GM23248 (cell line): Measurements from ENCODE around the gene CHORDC1.

ENCODE experiments used
- EZH2 ChIP-seq: fragments of 200-600 bp; sonication (generic); IDR thresholded peaks from 2 replicates; pipeline ENCODE4 v1.6.1; 2018; ENCODE audit warnings: antibody characterized with exemption, mild to moderate bottlenecking; ENCODE audit not compliant: insufficient read depth, poor library complexity, severe bottlenecking
- EZH2phosphoT487 ChIP-seq: fragments of 200-600 bp; sonication (generic); IDR thresholded peaks from 2 replicates; pipeline ENCODE4 v1.6.1; 2018; ENCODE audit warnings: antibody characterized with exemption, moderate library complexity, mild to moderate bottlenecking, low read depth; ENCODE audit not compliant: insufficient read depth

DNA sequence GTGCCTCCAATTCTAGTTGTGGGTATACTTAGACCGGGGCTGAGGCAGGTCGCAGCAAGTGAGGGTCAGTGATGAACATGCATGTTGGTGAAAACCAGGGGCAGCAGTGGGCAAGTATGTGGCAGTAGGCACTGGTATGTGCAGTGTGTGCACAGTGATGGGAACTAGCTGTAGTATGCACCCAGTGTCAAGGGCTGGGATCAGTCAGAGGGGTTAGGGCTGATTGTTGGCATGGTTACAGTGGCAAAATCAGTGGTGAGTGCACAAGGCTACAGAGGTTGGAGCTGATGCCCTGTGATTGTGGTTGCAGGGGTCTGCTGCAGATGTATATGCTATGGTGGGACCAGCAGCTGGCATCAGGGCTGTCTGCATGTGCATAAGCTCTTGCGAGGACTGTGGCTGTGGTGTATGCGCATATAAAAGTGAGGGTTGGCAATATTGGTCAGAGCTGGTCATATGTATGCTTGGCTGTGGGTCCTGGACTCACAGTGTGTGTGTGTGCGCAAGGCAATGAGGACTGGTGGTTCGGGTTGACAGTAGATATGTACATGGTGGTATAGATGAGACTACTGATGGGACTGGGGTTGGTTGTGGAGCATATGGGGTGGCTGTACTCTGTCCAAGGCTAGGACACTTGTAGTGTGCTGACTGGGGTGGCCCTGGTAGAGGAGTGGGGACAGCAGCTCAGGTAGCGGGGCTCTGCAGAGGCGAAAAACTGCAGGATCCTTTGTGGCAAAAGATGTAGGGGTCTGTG lies 33.7 kb upstream of the CHORDC1 start:
- no peak for TF ChIP-seq EZH2
- TF ChIP-seq EZH2phosphoT487: no peak
